Loucy (cell line): ENCODE measurements around the gene PIEZO1.
A peak's percentile ranks its signal among the peaks of the same experiment; 100 is the strongest.

Experiments
- H2AFZ ChIP-seq: fragments of 200-600 bp; sonication (generic); 2 replicates; pipeline ENCODE4 v1.6.0; 2016; ENCODE audit warnings: antibody characterized with exemption, mild to moderate bottlenecking, low read length, moderate library complexity
- H3F3A ChIP-seq: fragments of 200-600 bp; 2 replicates; pipeline ENCODE4 v1.6.0; 2016; ENCODE audit warnings: antibody characterized with exemption, low read depth, mild to moderate bottlenecking
- H3K27me3 ChIP-seq: fragments of 200-600 bp; sonication (generic); 2 replicates; pipeline ENCODE4 v1.6.1; 2014; ENCODE audit warnings: low read length, mild to moderate bottlenecking; ENCODE audit not compliant: insufficient read depth, poor library complexity, severe bottlenecking
- H3K36me3 ChIP-seq: fragments of 200-600 bp; sonication (generic); 2 replicates; pipeline ENCODE4 v1.6.1; 2016; ENCODE audit warnings: low read length; ENCODE audit not compliant: insufficient read depth
- H3K4me1 ChIP-seq: fragments of 200-600 bp; sonication (generic); 2 replicates; pipeline ENCODE4 v1.5.1; 2014; ENCODE audit warnings: low read length, mild to moderate bottlenecking; ENCODE audit not compliant: insufficient read depth, poor library complexity, severe bottlenecking
- H3K4me2 ChIP-seq: fragments of 200-600 bp; sonication (generic); 2 replicates; pipeline ENCODE4 v1.6.0; 2014; ENCODE audit warnings: antibody characterized with exemption, low read length, low read depth, mild to moderate bottlenecking; ENCODE audit not compliant: poor library complexity, severe bottlenecking
- H3K4me3 ChIP-seq: fragments of 200-600 bp; sonication (generic); 2 replicates; pipeline ENCODE4 v1.5.1; 2014; ENCODE audit warnings: low read length, mild to moderate bottlenecking, mixed read lengths; ENCODE audit not compliant: poor library complexity, severe bottlenecking
- H3K79me2 ChIP-seq: fragments of 200-600 bp; sonication (generic); 2 replicates; pipeline ENCODE4 v1.6.1; 2014; ENCODE audit warnings: low read length; ENCODE audit not compliant: insufficient read depth
- H3K9ac ChIP-seq: fragments of 200-600 bp; sonication (generic); 2 replicates; pipeline ENCODE4 v1.6.0; 2014; ENCODE audit warnings: mild to moderate bottlenecking, low read depth, low read length, moderate library complexity; ENCODE audit not compliant: poor library complexity, severe bottlenecking
- H3K9me2 ChIP-seq: fragments of 200-600 bp; sonication (generic); replicated peaks from 2 replicates; pipeline ENCODE4 v1.6.1; 2016; ENCODE audit warnings: low read depth, low read length, mixed read lengths
- H3K9me3 ChIP-seq: fragments of 200-600 bp; sonication (generic); 2 replicates; pipeline ENCODE4 v1.6.1; 2014; ENCODE audit warnings: mild to moderate bottlenecking, antibody characterized with exemption, low read length, low read depth; ENCODE audit not compliant: insufficient read depth
- H4K20me1 ChIP-seq: fragments of 200-600 bp; sonication (generic); 2 replicates; pipeline ENCODE4 v1.6.0; 2014; ENCODE audit warnings: antibody characterized with exemption, low read length, mild to moderate bottlenecking; ENCODE audit not compliant: insufficient read depth, poor library complexity, severe bottlenecking
- EZH2phosphoT487 ChIP-seq: fragments of 200-600 bp; IDR thresholded peaks from 2 replicates; pipeline ENCODE4 v1.6.1; 2018; ENCODE audit warnings: antibody characterized with exemption, mild to moderate bottlenecking, moderate library complexity, borderline replicate concordance
- TF ChIP-seq, protein P1 (sequence below): fragments of 200-600 bp; sonication (generic); conservative IDR thresholded peaks from 2 replicates; pipeline ENCODE4 v1.5.1; 2014; ENCODE audit warnings: mild to moderate bottlenecking, antibody characterized with exemption, low read length

PIEZO1 gene, protein sequence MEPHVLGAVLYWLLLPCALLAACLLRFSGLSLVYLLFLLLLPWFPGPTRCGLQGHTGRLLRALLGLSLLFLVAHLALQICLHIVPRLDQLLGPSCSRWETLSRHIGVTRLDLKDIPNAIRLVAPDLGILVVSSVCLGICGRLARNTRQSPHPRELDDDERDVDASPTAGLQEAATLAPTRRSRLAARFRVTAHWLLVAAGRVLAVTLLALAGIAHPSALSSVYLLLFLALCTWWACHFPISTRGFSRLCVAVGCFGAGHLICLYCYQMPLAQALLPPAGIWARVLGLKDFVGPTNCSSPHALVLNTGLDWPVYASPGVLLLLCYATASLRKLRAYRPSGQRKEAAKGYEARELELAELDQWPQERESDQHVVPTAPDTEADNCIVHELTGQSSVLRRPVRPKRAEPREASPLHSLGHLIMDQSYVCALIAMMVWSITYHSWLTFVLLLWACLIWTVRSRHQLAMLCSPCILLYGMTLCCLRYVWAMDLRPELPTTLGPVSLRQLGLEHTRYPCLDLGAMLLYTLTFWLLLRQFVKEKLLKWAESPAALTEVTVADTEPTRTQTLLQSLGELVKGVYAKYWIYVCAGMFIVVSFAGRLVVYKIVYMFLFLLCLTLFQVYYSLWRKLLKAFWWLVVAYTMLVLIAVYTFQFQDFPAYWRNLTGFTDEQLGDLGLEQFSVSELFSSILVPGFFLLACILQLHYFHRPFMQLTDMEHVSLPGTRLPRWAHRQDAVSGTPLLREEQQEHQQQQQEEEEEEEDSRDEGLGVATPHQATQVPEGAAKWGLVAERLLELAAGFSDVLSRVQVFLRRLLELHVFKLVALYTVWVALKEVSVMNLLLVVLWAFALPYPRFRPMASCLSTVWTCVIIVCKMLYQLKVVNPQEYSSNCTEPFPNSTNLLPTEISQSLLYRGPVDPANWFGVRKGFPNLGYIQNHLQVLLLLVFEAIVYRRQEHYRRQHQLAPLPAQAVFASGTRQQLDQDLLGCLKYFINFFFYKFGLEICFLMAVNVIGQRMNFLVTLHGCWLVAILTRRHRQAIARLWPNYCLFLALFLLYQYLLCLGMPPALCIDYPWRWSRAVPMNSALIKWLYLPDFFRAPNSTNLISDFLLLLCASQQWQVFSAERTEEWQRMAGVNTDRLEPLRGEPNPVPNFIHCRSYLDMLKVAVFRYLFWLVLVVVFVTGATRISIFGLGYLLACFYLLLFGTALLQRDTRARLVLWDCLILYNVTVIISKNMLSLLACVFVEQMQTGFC (N-terminal part only)

GRCh38 chr16:88785106-88785924, at the start of gene PIEZO1:
TSS of gene PIEZO1 (minus strand) at chr16:88785220. CDS start at chr16:88784964, 256 bp downstream.
- H3K4me2 ChIP-seq = peak within 1 kb of the TSS; percentile 83
- peaks cover 28% of the 10 kb centered on the region for H4K20me1 ChIP-seq
- no peaks in the 10 kb centered on the region for H3K36me3 ChIP-seq
- TF ChIP-seq, protein P1, sequence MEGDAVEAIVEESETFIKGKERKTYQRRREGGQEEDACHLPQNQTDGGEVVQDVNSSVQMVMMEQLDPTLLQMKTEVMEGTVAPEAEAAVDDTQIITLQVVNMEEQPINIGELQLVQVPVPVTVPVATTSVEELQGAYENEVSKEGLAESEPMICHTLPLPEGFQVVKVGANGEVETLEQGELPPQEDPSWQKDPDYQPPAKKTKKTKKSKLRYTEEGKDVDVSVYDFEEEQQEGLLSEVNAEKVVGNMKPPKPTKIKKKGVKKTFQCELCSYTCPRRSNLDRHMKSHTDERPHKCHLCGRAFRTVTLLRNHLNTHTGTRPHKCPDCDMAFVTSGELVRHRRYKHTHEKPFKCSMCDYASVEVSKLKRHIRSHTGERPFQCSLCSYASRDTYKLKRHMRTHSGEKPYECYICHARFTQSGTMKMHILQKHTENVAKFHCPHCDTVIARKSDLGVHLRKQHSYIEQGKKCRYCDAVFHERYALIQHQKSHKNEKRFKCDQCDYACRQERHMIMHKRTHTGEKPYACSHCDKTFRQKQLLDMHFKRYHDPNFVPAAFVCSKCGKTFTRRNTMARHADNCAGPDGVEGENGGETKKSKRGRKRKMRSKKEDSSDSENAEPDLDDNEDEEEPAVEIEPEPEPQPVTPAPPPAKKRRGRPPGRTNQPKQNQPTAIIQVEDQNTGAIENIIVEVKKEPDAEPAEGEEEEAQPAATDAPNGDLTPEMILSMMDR = peak; percentile 54
- TF ChIP-seq EZH2phosphoT487 = no peak
- 0 out of 2 replicates have a peak, but pooled peaks cover 1% of the 10 kb centered on the region for H3F3A ChIP-seq
- H3K4me1 ChIP-seq = peaks cover 27% of the 10 kb centered on the region
- H3K79me2 ChIP-seq = peaks cover 54% of the 10 kb centered on the region
- no peak within 1 kb of the TSS for H2AFZ ChIP-seq
- peak within 1 kb of the TSS; percentile 91 for H3K9ac ChIP-seq
- no peaks in the 10 kb centered on the region for H3K9me3 ChIP-seq
- H3K4me3 ChIP-seq = peak within 1 kb of the TSS; percentile 79
- no peaks in the 10 kb centered on the region for H3K9me2 ChIP-seq
- H3K27me3 ChIP-seq = no peaks in the 10 kb centered on the region

GRCh38 chr16:88834670-88835069, 49.6 kb upstream of the PIEZO1 start:
- TF ChIP-seq EZH2phosphoT487 = no peak
- TF ChIP-seq, protein P1 = no peak
- no peak overlapping the region for H3K4me2 ChIP-seq
- H4K20me1 ChIP-seq = no peaks in the 10 kb centered on the region

DNA sequence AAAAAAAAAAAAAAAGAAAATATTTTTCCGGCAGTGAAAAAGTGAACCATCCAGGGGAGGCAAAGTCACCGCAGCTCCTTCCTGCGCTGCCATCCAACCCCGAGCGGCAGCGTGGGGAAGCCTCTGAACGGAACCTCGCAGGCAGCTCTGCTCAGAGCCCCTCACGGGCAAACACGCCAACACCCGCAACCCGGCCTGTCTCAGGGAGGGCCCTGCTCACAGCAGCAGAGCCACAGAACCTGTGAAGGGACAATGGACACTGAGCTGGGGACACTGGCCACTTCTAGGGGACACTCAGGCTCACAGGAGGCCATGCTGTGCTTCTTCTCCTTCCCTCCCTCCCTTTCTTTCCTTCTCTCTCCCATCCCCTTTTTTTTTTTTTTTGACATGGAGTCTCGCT, 48.1 kb upstream of the PIEZO1 start:
- Histone ChIP-seq H3K9ac (no peak overlapping the region), H3K36me3 (no peaks in the 10 kb centered on the region), H3K79me2 (no peaks in the 10 kb centered on the region), H4K20me1 (no peaks in the 10 kb centered on the region), H3K4me1 (no peaks in the 10 kb centered on the region), H3K4me2 (no peak overlapping the region), H3K9me3 (no peaks in the 10 kb centered on the region), H2AFZ (no peak overlapping the region), H3F3A (no peaks in the 10 kb centered on the region), H3K4me3 (no peak overlapping the region), H3K27me3 (no peaks in the 10 kb centered on the region), H3K9me2 (no peaks in the 10 kb centered on the region)
- TF ChIP-seq, protein P1 = no peak
- no peak for TF ChIP-seq EZH2phosphoT487

More at GRCh38 chr16:88834670-88835069, 49.6 kb upstream of the PIEZO1 start:
- no peak overlapping the region for H3K4me3 ChIP-seq
- no peaks in the 10 kb centered on the region for H3F3A ChIP-seq
- no peaks in the 10 kb centered on the region for H3K36me3 ChIP-seq
- H3K79me2 ChIP-seq = no peaks in the 10 kb centered on the region
- no peaks in the 10 kb centered on the region for H3K9me3 ChIP-seq
- H3K27me3 ChIP-seq = no peaks in the 10 kb centered on the region
- H2AFZ ChIP-seq = no peak overlapping the region
- no peaks in the 10 kb centered on the region for H3K4me1 ChIP-seq
- no peak overlapping the region for H3K9ac ChIP-seq
- no peaks in the 10 kb centered on the region for H3K9me2 ChIP-seq
